ENCODE measurements around the gene ARID1B. TPM values are rescaled to one million over a fixed set of nuclear protein-coding genes. Genes with fewer than 3 reads are reported as not detected.

ARID1B gene
- total RNA-seq, 1 donor from 2014 or later: 16.3 TPM

DNA sequence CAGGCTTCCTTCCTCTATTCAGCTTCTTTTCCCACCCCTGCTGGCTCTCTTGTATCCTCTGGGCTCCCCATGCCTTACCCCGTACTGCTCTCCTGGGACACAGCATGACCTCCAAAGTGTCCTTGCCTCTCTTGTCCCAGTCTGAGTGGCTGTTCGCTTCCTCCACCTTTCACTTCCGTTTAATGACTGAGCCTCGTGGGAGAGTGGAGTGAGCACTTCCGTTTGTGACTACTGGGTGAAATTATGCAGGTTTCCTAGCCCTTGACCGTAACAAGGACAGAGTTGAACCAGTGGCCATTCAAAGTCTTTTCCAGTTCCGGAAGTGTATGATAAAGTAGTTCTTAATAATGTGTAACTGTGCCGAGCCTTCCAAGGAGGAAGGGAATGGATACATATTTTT lies 109.2 kb downstream of the ARID1B start:
- H3K27me3 ChIP-seq (ENCODE audit: control insufficient read depth, insufficient read depth, low read length): no peaks in the 10 kb centered on the region
- H3K4me3 ChIP-seq (ENCODE audit: low read depth, low read length): no peak overlapping the region
- FAIRE-seq (no peak), DNase-seq (ENCODE audit: low read depth) (no peak)
- TF ChIP-seq, protein P1, sequence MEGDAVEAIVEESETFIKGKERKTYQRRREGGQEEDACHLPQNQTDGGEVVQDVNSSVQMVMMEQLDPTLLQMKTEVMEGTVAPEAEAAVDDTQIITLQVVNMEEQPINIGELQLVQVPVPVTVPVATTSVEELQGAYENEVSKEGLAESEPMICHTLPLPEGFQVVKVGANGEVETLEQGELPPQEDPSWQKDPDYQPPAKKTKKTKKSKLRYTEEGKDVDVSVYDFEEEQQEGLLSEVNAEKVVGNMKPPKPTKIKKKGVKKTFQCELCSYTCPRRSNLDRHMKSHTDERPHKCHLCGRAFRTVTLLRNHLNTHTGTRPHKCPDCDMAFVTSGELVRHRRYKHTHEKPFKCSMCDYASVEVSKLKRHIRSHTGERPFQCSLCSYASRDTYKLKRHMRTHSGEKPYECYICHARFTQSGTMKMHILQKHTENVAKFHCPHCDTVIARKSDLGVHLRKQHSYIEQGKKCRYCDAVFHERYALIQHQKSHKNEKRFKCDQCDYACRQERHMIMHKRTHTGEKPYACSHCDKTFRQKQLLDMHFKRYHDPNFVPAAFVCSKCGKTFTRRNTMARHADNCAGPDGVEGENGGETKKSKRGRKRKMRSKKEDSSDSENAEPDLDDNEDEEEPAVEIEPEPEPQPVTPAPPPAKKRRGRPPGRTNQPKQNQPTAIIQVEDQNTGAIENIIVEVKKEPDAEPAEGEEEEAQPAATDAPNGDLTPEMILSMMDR (IDR thresholded peaks at IDR 0.05; ENCODE audit: insufficient read depth, low read length, severe bottlenecking): no peak
- no peaks in the 10 kb centered on the region for H3K36me3 ChIP-seq (ENCODE audit: control insufficient read depth, insufficient read depth, low read length)

DNA sequence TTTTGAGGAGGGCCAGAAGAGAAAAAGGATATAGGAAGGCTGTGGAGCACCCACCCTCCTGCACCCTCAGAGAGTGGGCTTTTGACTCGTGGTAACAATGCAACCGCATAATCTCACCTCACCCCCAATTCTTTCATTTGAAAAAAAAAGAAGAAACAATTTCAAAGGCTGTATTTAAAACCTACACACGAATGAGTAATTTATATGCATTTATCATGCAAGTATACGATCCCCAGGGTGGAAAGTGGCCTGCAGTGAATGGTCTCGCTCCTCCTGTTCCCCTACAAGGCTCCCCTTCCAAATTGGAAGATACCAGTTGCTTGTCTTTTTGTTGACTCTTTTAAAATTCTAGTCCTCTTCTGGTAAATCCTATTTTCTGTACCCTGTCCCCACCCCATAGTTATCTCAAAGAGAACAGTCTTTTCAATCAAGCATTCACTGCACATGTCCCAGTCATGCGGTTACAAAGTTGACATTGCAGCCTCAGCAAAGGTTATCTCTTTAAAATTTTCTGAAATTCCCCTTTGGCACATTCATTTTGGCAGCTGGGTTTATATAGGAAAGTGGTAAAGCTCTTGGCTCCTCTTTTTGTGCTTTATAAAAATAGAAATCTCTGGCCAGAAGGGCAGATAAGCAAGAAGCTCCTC lies 110.6 kb downstream of the ARID1B start:
- Histone ChIP-seq H3K36me3 (ENCODE audit: control insufficient read depth, insufficient read depth, low read length) (no peaks in the 10 kb centered on the region), H3K4me3 (ENCODE audit: low read depth, low read length) (no peak overlapping the region), H3K27me3 (ENCODE audit: control insufficient read depth, insufficient read depth, low read length) (no peaks in the 10 kb centered on the region)
- TF ChIP-seq, protein P1 (IDR thresholded peaks at IDR 0.05; ENCODE audit: insufficient read depth, low read length, severe bottlenecking): no peak
- DNase-seq (ENCODE audit: low read depth) (no peak), FAIRE-seq (no peak)

DNA sequence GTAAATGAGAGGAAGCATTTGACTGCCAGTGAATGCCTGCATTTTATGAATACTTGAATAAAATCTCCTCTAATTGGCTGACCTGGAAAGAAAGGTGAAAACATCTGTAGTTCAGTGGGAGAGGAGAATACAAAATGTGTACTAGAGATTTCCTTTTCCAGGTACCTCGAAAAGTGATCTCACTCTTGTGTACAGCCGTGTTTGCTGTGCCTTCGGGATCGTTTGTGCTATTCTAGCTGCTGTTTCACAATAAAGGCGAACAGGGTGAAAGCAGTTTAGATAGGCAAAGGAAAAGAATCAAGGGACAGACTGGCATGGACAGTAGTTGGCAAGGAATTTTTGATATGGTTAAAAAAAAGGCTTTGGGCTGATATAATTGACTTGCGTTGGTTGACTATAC lies 112.3 kb downstream of the ARID1B start:
- FAIRE-seq: no peak

DNA sequence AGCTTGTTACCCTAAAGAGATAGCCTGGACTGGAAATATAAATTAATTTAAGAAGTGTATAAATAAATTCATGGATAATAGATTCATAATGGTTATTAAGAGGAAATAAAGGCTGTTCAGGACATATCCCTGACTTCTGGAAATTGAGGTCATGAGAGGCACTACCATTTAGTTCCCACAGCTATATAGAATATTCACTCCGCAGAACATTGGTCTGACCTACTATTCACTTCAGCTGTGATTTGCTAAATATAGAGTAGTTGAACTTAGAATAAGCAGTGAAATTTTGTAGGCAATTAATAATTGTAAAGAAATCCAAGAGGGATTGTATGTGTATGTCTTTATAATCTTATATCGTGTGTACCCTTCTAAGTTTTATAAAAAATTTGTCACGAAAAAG lies 112.8 kb downstream of the ARID1B start:
- no peak for FAIRE-seq
- H3K4me3 ChIP-seq (ENCODE audit: low read depth, low read length): no peak overlapping the region
- H3K27me3 ChIP-seq (ENCODE audit: control insufficient read depth, insufficient read depth, low read length): no peaks in the 10 kb centered on the region
- H3K36me3 ChIP-seq (ENCODE audit: control insufficient read depth, insufficient read depth, low read length): no peaks in the 10 kb centered on the region
- TF ChIP-seq, protein P1 (IDR thresholded peaks at IDR 0.05; ENCODE audit: insufficient read depth, low read length, severe bottlenecking): no peak
- no peak for DNase-seq (ENCODE audit: low read depth)

More for the DNA sequence above, 112.3 kb downstream of the ARID1B start:
- TF ChIP-seq, protein P1 (IDR thresholded peaks at IDR 0.05; ENCODE audit: insufficient read depth, low read length, severe bottlenecking): no peak
- DNase-seq (ENCODE audit: low read depth): no peak
- no peaks in the 10 kb centered on the region for H3K27me3 ChIP-seq (ENCODE audit: control insufficient read depth, insufficient read depth, low read length)
- H3K36me3 ChIP-seq (ENCODE audit: control insufficient read depth, insufficient read depth, low read length): no peaks in the 10 kb centered on the region
- no peak overlapping the region for H3K4me3 ChIP-seq (ENCODE audit: low read depth, low read length)

DNA sequence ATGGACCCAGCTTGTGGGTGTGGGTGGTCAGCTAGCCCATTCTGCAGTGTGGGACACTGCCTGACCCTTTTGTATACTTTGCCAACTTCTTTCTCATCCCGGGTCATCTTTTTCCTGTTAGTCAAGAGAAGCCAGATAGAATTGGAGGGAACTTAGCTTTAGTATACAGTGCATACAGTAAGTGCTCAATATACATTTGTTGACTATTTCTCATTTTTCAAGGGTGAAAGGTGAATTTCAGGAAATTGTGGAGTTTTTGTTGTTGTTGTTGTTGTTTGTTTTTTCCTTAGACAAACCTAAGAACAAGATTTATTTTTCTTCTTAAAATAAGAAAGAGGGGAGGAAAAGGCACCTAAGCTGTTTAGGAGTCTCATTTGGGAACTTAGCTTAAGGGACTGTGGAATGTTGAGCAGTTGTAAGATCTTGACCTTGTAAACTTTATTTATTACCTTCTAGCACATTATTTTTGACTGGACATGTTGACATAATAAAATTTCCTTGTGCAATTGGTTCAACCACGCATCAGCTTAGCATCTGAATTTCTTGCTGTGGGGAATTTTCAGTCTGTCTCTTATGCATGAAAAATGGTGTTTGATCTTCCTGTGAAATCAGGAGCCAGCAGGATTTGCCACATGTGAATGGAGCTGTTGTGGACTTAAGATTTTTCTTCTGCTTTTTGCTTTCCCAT lies 113.6 kb downstream of the ARID1B start:
- Histone ChIP-seq H3K36me3 (ENCODE audit: control insufficient read depth, insufficient read depth, low read length) (no peaks in the 10 kb centered on the region), H3K4me3 (ENCODE audit: low read depth, low read length) (no peak overlapping the region), H3K27me3 (ENCODE audit: control insufficient read depth, insufficient read depth, low read length) (no peaks in the 10 kb centered on the region)
- FAIRE-seq: no peak
- no peak for DNase-seq (ENCODE audit: low read depth)
- TF ChIP-seq, protein P1 (IDR thresholded peaks at IDR 0.05; ENCODE audit: insufficient read depth, low read length, severe bottlenecking): no peak
